ENCODE measurements around the gene HSPBP1. TPM values are rescaled to one million over a fixed set of nuclear protein-coding genes. Genes with fewer than 3 reads are reported as not detected.

HSPBP1 gene
- total and polyA plus RNA-seq, 7 donors = 19.7 to 62.7 (median 30.5) TPM

DNA sequence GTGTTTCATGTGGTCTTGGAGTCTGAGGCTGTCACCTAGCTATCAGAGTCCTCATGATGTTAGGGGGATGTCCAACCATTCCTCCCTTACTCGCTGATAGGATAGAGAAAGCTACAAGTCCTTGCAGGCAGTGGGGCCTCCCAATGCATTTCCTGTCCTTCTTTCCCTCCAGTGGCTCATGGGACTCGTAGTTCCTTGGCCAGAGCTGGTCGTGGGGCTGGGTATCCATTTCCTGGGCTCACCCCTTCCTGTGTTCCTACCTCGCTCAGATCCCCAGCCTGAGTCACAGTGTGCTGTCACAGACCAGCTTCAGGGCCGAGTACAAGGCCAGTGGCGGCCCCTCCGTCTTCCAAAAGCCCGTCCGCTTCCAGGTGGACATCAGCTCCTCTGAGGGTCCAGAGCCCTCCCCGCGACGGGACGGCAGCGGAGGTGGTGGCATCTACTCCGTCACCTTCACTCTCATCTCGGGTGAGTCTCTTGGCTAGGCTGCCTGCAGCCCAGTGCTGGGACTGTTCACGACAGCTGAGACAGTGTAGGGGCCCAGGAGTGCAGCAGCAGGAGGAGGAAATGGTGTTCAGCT, 26.2 kb upstream of the HSPBP1 start:
- 87 to 95% methylated on average over 17 of the region's 17 CpGs for WGBS, 2 donors
- Histone ChIP-seq H3K36me3 (peaks cover 4 to 58% (median 19%) of the 10 kb centered on the region in 4 donors), H3K4me1 (peaks cover 0 to 12% (median 10%) of the 10 kb centered on the region in 4 donors), H3K27ac (no peak overlapping the region), H3K9me3 (no peaks in the 10 kb centered on the region), H3K27me3 (no peaks in the 10 kb centered on the region), H3K4me3 (no peak overlapping the region)
- TF ChIP-seq POLR2AphosphoS5 (IDR thresholded peaks at IDR 0.05) (no peak), CTCF (IDR thresholded peaks at IDR 0.05) (no peak), POLR2A (IDR thresholded peaks at IDR 0.05) (no peak), EP300 (IDR thresholded peaks at IDR 0.05) (no peak)
- DNase-seq = no peak
- intact Hi-C loops (cut with DNase I) = no loop called here

GRCh38 chr19:55305491-55305890, 25.6 kb upstream of the HSPBP1 start:
- Histone ChIP-seq H3K4me1 (peaks cover 0 to 13% (median 10%) of the 10 kb centered on the region in 4 donors), H3K27ac (no peak overlapping the region), H3K4me3 (no peak overlapping the region), H3K27me3 (no peaks in the 10 kb centered on the region), H3K9me3 (no peaks in the 10 kb centered on the region), H3K36me3 (peaks cover 4 to 58% (median 19%) of the 10 kb centered on the region in 4 donors)
- TF ChIP-seq EP300 (IDR thresholded peaks at IDR 0.05) (no peak), CTCF (IDR thresholded peaks at IDR 0.05) (no peak), POLR2AphosphoS5 (IDR thresholded peaks at IDR 0.05) (no peak), POLR2A (IDR thresholded peaks at IDR 0.05) (no peak)
- intact Hi-C loops (cut with DNase I) = no loop called here
- no peak for DNase-seq
- WGBS, 2 donors = 79 to 86% methylated on average over 9 of the region's 9 CpGs

DNA sequence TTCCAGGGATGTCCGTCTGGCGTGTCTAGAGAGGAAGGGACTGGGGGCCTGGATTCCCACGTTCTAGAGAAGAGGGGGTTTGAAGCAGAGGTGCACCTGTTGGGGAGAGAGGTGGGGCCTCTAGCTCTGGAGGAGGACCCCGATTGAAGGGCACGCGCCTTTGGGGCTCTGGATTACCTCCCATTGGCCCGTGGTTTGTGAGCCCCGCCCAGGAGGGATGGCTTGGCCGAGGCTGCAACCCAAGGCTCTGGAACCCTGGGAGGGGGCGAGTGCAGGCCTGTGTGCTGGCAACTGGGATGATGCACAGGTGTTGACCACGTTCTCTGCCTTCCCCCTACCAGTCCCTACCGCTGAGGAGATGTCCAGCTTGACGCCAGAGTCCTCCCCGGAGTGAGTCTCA, 25.1 kb upstream of the HSPBP1 start:
- Histone ChIP-seq H3K9me3 (no peaks in the 10 kb centered on the region), H3K27ac (no peak overlapping the region), H3K27me3 (no peaks in the 10 kb centered on the region), H3K36me3 (peaks cover 4 to 58% (median 19%) of the 10 kb centered on the region in 4 donors), H3K4me1 (peaks cover 0 to 13% (median 10%) of the 10 kb centered on the region in 4 donors), H3K4me3 (no peak overlapping the region)
- WGBS, 2 donors = 78 to 87% methylated on average over 14 of the region's 14 CpGs
- DNase-seq = no peak
- TF ChIP-seq POLR2A (IDR thresholded peaks at IDR 0.05) = no peak
- TF ChIP-seq CTCF (IDR thresholded peaks at IDR 0.05) = no peak
- intact Hi-C loops (cut with DNase I) = loop anchor here (5.0 kb wide), 1 partner anchor 37 kb away; no protein-coding TSS in a partner anchor

DNA sequence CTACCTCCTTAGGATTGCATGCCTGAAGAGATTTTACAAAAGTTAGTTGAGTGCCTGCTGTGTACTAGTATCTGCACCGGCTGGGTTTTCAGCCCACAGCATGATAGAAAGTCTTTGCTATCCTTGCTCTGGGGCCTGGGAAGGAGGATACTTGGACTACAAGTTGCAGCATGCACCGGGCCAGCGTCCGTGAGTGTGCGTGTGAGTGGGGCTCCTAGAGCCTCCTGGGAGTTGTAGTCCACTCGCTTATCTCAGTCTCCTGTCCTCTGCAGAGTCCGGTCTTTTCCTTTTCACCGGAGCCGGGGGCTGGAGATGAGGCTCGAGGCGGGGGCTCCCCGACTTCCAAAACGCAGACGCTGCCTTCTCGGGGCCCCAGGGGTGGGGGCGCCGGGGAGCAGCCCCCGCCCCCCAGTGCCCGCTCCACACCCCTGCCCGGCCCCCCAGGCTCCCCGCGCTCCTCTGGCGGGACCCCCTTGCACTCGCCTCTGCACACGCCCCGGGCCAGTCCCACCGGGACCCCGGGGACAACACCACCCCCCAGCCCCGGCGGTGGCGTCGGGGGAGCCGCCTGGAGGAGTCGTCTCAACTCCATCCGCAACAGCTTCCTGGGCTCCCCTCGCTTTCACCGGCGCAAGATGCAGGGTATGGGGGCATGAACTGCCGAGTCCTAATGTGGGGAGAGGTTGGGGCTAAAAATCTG, 24.5 kb upstream of the HSPBP1 start:
- no peaks in the 10 kb centered on the region for H3K9me3 ChIP-seq
- no peak overlapping the region for H3K27ac ChIP-seq
- H3K36me3 ChIP-seq = peaks cover 4 to 58% (median 18%) of the 10 kb centered on the region in 4 donors
- TF ChIP-seq CTCF (IDR thresholded peaks at IDR 0.05) = no peak
- TF ChIP-seq EP300 (IDR thresholded peaks at IDR 0.05) = no peak
- no peak for TF ChIP-seq POLR2A (IDR thresholded peaks at IDR 0.05)
- TF ChIP-seq POLR2AphosphoS5 (IDR thresholded peaks at IDR 0.05) = no peak
- DNase-seq = no peak
- no peak overlapping the region for H3K4me3 ChIP-seq
- no peaks in the 10 kb centered on the region for H3K27me3 ChIP-seq
- H3K4me1 ChIP-seq = peaks cover 0 to 13% (median 10%) of the 10 kb centered on the region in 4 donors
- intact Hi-C loops (cut with DNase I) = loop anchor here (5.0 kb wide), 1 partner anchor 38 kb away; no protein-coding TSS in a partner anchor
- WGBS, 2 donors = 92 to 94% methylated on average over 39 of the region's 39 CpGs
